NOMO-1 treated with DMSO at 0.1 percent for 48 hours (cell line): ENCODE data around the gene DNAJB12.
"Not testable (repeated sequence)": the region's sequence is repeated elsewhere in the genome, so short reads cannot be mapped to it uniquely, and the experiment has no call there.

ENCODE experiments used
- DNase-seq: peaks from one replicate; lab custom pipeline; 2025; ENCODE audit not compliant: unreplicated experiment; lab: John Stamatoyannopoulos, UW

DNAJB12 gene

GRCh38 chr10:72353965-72354355, 759 bp downstream of the DNAJB12 start:
- no peak for DNase-seq

DNA sequence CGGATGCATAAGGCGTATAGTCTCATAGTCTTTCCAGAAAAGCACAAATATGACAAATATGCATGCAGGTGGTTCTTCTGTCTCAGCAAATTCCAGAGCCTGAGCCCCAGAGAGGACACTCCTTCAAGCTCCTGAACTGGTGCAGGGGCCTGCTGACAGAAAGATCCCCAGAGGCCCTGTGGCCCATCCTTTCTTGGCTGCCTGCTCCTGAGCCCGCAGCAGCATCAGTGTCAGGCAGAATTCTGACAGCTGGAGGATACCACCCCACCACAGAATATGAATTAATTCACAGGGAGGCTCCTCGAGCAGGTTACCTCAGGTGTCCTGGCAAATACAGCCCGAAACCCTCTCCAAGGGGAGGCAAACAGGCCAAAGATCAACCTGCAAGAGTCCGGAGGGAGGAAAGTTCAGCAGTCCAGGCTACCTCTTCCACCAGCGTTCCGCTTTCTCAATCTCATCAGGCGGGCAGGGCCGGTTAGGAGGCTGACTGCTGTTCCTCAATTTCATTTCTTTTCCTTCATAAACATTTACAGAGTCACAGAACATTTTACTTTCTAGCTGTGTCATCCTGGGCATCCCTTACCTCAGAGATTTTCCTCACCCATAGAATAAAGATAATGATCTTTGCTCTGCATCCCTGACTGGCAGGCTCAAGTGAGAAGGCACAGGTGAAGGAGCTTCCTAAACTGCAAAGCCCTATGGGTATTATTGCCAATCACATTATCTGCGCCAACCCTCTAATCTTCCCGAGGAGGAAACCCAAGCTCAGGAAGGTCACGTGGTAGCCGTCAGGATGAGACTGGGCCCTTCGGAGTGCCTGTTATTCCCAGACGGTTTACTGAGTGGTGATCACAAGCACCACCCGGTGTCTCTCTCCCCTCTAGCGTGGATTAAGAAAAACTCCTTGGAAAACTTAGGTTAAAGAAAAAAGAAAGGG, 1.4 kb downstream of the DNAJB12 start:
- DNase-seq, result no peak

- no peak for DNase-seq
Observed at GRCh38 chr10:72351479-72351878, 3.2 kb downstream of the DNAJB12 start.

DNA sequence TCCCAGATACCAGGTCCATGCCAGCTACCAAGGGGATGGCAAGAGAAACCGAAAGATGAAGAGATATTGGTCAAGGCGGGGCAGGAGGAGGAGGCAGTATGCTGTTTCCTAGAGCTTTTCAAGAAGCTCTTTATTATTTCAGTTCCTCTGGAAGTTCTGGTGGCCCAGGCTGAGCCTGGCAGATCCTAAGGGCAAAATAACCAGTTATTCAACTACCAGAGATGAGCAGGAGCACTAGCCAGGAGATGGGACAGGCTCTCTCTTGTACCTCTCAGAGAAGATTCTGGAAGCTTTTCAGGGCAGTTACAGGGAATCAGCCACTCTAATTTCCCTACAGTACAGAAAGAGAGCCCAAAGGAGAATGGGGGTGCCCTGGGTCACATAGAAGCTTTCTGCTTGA, 5.3 kb downstream of the DNAJB12 start:
- DNase-seq, result no peak

DNA sequence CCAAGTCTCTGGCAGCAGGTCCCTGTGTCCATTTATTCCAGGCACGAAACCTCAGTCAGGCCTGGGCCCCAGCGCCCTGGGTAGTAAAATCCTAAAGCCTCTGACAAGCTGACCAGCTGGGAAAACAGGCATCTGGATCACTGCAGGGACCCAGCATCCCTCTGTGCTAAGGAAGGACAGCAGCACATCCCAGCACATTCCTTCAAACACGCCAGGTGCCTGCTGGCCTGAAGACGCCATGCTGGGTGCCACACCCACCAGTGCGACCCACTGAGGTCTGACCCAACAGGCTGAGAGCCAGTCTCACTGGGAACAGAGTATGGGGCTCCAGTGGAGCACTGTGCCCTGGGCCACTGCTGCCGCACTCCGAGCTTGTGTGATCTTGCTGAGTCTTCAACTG, 6.4 kb downstream of the DNAJB12 start:
- DNase-seq, result no peak

DNA sequence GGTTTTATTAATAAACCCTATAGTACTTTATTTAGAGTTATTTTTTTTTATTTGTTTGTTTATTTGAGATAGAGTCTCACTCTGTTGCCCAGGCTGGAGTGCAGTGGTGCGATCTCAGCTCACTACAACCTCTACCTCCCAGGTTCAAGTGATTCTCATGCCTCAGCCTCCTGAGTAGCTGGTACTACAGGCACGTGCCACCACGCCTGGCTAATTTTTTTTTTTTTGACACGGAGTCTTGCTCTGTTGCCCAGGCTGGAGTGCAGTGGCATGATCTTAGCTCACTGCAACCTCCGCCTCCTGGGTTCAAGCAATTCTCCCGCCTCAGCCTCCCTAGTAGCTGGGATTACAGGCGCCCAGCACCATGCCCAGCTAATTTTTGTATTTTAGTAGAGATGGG, 8.6 kb downstream of the DNAJB12 start:
- not testable (repeated sequence) for DNase-seq

- no peak for DNase-seq
Observed at GRCh38 chr10:72344932-72345331, 9.8 kb downstream of the DNAJB12 start.

DNA sequence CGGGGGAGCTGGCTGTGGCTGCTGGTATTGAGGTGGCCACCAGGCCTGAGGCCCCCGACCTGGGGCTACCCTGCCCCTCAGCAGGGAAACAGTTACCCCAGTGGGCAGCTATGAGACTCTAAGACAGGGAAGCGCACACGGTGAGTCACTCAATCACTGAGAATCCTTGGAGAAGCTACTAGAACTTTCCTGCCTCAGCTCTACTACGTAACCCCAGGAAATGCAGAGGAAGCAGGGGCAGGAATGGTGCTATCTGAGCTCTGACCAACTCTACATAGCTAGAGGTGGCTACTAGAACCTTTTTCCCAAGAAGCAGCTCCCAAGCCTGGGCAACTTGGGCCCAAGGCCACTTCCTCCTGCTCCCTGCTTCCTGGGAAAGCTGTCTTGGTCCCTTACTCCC, 11.8 kb downstream of the DNAJB12 start:
- no peak for DNase-seq

- DNase-seq, result peak; percentile 14
Observed at GRCh38 chr10:72340510-72341261, 14.0 kb downstream of the DNAJB12 start.

DNA sequence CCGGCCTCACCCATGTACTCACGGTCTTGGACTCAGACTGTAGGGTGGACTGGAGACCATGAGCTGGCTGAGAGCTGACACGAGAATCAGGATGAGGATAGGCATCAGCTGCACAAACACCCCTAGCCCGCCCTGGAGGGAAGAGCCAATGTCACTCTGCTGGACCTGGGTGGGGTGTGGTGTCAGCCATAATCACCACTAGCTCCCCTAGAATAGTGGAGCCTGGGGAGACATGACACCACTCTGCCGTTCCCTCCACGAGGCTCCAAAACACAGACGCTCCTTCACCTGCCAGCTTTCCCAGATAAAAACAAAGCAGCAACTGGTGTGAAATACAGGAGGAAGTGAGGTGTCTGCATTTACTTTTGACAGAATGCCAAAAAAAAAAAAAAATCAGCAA, 16.5 kb downstream of the DNAJB12 start:
- DNase-seq, result no peak

DNA sequence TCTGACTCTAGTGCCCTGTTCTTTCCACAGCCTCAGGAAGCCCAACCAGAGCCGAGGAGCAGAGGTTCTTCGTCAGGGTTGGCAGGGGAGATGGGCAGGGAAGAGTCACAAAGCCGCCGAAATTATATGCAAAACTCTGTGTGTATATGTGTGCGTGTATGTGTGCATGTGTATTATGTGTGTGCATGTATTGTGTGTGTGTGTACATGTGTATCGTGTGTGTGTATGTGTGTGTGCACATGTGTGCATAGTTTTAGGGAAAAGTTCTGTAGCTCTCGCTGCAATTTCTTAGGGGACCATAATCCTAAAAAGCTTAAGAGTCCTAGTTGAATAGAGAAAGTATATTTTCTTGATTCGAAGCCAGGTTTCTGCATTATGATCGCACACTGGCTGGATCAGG, 17.0 kb downstream of the DNAJB12 start:
- DNase-seq, result no peak

DNA sequence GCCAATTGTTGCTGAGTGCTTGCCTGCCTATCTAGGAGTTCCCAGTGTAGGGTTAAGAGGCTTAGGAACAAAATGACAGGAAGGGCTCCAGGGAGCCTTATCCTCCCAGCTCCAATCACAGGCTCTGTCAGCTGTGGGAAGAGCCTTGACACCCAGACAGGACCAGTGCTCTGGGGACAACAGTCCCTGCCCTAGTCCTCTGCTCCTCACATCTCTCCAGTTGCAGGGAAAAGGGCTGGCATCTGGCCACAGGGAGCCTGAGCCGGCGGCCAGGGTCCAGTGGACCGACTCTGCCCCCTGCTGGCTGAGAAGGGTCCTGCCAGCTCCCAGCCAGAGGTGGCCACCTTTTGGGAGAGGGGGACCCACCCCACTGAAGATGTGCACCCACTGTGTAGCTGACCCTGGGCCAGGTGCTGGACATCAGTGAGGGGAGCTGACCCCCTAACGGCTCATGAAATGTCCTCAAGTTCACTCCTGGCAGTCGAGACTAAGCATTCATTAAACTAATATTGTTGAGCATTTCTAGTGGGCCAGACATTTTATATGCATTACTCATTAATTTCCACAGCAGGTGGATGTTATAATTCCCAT, 17.6 kb downstream of the DNAJB12 start:
- DNase-seq, result peak; percentile 49

GRCh38 chr10:72336259-72337038, 18.3 kb downstream of the DNAJB12 start:
- no peak for DNase-seq

DNA sequence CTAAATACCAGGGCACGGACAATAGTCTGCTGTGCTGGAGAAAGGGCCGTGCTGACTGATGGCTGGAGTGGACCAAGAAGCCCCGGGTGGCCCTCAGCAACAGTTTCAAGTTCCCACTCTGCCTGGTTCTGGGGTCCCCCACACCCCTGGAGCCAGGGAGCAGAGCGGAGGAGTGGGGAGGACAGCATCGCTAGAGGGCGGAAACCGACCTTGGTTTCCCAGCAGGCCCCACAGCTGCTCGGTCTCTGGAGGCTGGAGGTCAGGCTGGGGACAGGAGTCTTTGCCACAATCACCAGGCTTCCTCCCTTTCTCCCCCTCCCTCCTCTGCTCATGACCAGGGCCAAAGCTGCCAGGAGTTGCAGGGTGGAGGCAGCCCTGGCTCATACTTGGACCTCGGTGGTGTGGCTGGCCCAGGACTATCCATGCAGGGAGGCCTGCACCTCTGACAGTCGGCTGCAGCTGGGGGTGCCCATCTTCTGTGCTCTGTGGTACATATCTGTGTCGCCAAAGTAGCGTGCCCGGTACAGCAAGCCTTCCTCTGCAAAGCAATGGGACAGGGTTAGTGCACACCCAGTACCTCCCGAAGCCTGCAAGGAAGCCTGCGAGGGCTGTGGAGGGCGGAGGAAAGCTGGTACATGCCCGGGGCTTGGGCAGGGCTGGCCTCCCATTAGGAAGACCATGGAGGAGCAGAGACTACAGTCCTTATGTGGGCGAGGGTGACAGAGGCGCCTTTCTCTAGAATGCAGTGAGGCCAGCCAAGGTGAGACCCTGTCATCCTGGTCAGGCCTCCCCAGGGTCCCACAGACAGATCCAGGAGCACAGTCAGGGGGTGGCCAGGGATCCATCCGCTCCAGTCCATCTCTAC, 19.1 kb downstream of the DNAJB12 start:
- peak; percentile 6 for DNase-seq

DNA sequence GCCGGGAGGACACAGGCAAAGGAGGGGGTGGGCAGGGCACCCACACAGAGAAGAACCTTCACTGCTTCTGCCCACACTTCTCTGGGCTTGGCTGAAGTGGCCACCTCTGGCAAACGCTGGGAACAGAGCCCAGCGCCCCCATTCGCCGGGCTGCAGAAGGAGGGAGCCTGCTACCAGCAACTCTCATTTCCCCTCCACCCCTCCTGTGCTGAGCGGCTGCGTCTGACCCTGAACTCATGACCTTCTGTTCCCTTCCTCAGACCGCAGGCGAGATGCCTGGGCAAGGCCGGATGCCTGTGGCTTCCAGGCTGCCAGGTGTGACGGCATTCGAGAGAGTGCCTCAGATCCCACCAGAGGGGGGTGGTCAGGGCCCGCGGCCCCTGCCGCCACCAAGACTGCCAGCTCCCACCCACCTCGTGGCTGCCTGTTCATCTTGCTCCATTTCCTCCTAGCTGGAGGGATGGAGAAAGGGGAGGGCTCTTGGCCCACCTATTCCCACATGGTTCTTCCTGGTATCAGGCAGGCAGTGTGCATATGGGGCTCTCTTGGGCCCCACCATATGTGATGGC, 19.8 kb downstream of the DNAJB12 start:
- peak; percentile 75 for DNase-seq

GRCh38 chr10:72334196-72334824, 20.4 kb downstream of the DNAJB12 start:
- no peak for DNase-seq

GRCh38 chr10:72333112-72334015, 21.4 kb downstream of the DNAJB12 start:
- no peak for DNase-seq

DNA sequence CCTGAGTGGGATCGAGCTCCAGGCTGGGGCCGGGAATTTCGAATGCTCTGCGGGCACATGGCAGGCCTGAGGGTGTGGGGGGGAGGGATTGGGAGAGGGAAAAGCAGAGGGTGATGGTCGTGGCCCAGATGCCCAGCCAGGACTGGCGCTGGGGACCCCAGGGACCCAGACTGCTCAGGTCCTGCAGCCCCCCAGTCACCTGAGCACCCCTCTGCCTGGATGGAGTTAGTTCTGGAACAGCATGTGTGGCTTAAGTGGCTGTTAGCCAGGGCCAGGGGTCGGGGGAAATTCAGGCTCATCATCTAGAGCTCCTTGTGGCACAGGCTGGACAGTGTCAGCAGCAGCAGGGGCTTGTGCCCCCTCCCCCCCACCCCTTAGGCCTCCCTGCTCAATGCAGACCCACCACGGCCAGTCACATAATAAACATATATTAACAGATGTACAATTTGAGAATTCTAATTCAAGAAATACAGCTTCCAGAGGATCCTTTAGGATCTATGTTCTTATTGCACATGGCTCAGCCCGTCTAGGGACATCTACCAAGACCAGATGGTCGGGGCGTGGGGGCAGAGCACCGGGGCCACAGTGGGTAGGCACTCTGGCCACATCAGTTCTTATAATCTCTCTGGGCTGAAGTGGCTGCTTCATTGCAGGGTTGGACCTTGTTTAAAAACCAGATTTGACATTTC, 22.2 kb downstream of the DNAJB12 start:
- no peak for DNase-seq
